Spinal cord (tissue), 10 donors: ENCODE measurements around the gene OAF. TPM values are rescaled to one million over a fixed set of nuclear protein-coding genes. Genes with fewer than 3 reads are reported as not detected.
A peak's percentile ranks its signal among the peaks of the same experiment; 100 is the strongest.
"Not testable (repeated sequence)": the region's sequence is repeated elsewhere in the genome, so short reads cannot be mapped to it uniquely, and the experiment has no call there.

Source experiments
- DNase-seq, 6 donors: peaks; one replicate each; pipeline versions ENCODE4 v3.0.0 to v3.0.0-alpha.2; 2013 to 2015; ENCODE audit warnings: low spot score in 6 of 6, low read depth in 4 of 6
- H3K27ac ChIP-seq: one replicate; pipeline ENCODE4 v1.5.1; 2013; ENCODE audit warnings: low read depth, low read length, control low read depth
- H3K27me3 ChIP-seq: one replicate; pipeline ENCODE4 v1.6.1; 2013; ENCODE audit warnings: low read length; ENCODE audit not compliant: control insufficient read depth, insufficient read depth
- H3K36me3 ChIP-seq: one replicate; pipeline ENCODE4 v1.6.1; 2013; ENCODE audit warnings: low read length; ENCODE audit not compliant: control insufficient read depth, insufficient read depth
- H3K4me1 ChIP-seq: one replicate; pipeline ENCODE4 v1.6.1; 2013; ENCODE audit warnings: low read length; ENCODE audit not compliant: control insufficient read depth, insufficient read depth
- H3K4me3 ChIP-seq: one replicate; pipeline ENCODE4 v1.5.1; 2013; ENCODE audit warnings: low read depth, low read length, control low read depth
- H3K9me3 ChIP-seq: one replicate; pipeline ENCODE4 v1.6.1; 2013; ENCODE audit warnings: low read length; ENCODE audit not compliant: control insufficient read depth, insufficient read depth
- WGBS: methylation state at CpG from one replicate; pipeline ENCODE4 v1.1.5; 2013; ENCODE audit warnings: missing lambda C conversion rate; ENCODE audit not compliant: insufficient coverage; 5-methylcytosine and 5-hydroxymethylcytosine counted together
- polyA plus RNA-seq, 2 donors: library from polyadenylated mRNA; unstranded; fragments of 120-200 nt; gene quantifications; one replicate each; pipeline ENCODE4 v1.2.1, GENCODE V29; 2013; ENCODE audit not compliant: insufficient read length in 2 of 2
- total RNA-seq, 2 donors: library from RNA; depleted of rRNA in 1 of 2; stranded (reverse); fragments of 120-200 nt in 1 of 2; fragments of >200 nt in 1 of 2; gene quantifications; one replicate each; pipeline versions ENCODE4 v1.2.3 to v1.2.4, GENCODE V29; 2013 to 2014
- donor health status: healthy.

The OAF gene
- total and polyA plus RNA-seq, 4 donors, result 9.3 to 37.5 (median 18.5) TPM

DNA sequence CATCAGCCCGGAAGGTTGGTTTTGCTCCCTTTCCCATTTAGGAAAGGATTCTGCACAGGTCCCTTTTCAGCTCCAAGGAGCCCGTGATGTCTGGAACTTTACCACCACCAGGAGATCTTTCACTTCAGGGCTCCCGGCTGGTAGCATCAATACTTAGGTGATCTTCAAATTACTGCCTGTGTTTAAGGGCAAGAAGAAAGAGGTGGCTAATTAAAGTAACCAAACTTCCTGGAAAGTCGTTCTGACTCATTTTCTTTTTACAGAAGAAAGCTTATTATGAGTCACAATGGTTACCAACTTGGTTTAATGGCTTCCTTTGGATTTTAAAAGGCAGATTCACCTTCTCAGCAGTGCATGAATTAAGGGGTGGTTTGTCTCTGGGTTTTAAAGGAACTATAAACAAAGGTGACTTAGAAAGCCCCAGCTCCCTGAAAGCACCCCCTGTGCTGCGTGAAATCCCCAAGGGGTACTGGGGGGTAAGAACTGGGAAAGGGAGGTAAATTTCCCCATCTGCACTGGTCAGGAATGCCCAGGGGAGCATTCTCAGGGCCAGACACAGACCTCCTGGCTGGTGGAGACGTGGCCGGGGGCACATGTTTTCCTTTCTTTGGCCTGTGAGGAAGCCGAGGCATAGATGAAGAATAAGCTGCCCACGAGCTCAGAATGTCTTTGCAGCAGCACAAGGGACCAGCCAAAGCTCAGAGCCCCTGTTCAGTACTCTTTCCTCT is 37.9 kb downstream of the OAF start:
- Histone ChIP-seq H3K4me3 (no peak overlapping the region), H3K27ac (no peak overlapping the region), H3K4me1 (no peaks in the 10 kb centered on the region), H3K9me3 (no peaks in the 10 kb centered on the region), H3K27me3 (peaks cover 5% of the 10 kb centered on the region), H3K36me3 (no peaks in the 10 kb centered on the region)
- DNase-seq, result no peak
- 45% methylated on average over 5 of the region's 9 CpGs for WGBS

GRCh38 chr11:120249279-120250262 is 38.7 kb downstream of the OAF start:
- DNase-seq, result no peak
- WGBS, result 92% methylated on average over 3 of the region's 8 CpGs
- H3K27ac ChIP-seq, result no peak overlapping the region
- H3K4me3 ChIP-seq, result no peak overlapping the region
- no peaks in the 10 kb centered on the region for H3K4me1 ChIP-seq
- peaks cover 5% of the 10 kb centered on the region for H3K27me3 ChIP-seq
- no peaks in the 10 kb centered on the region for H3K9me3 ChIP-seq
- no peaks in the 10 kb centered on the region for H3K36me3 ChIP-seq

GRCh38 chr11:120253377-120253776 is 42.5 kb downstream of the OAF start:
- H3K4me1 ChIP-seq, DNase-seq, H3K9me3 ChIP-seq, H3K27ac ChIP-seq, H3K4me3 ChIP-seq, H3K36me3 ChIP-seq: not testable (repeated sequence)
- peaks cover 13% of the 10 kb centered on the region for H3K27me3 ChIP-seq
- WGBS, result 94% methylated on average over 8 of the region's 13 CpGs

GRCh38 chr11:120254788-120255518 is 44.1 kb downstream of the OAF start:
- DNase-seq, result peak in 2 of 6 donors; percentile 81 to 82
- Histone ChIP-seq H3K4me1 (peaks cover 10% of the 10 kb centered on the region), H3K27me3 (peaks cover 9% of the 10 kb centered on the region), H3K4me3 (no peak overlapping the region), H3K36me3 (no peaks in the 10 kb centered on the region), H3K9me3 (no peaks in the 10 kb centered on the region), H3K27ac (no peak overlapping the region)
- 12% methylated on average over 12 of the region's 13 CpGs for WGBS

DNA sequence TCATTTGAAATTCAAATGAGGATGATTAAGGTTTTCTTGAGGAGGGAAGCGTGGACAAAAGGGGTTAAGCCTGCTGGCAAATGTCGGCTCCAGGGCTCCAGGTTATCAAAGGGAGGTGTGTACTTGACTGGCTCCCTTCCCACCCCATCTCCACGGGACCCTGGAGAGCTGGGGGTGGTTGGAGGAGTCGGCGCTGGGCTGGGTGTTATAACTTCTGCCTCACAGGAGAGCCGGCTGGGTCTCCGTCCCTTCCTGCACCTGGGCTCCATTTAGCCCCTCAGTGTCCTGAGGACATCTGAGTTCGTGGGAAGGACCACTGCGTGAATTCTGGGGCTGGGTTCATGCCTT is 44.7 kb downstream of the OAF start:
- peaks cover 9% of the 10 kb centered on the region for H3K27me3 ChIP-seq
- WGBS, result 0% methylated on average over 7 of the region's 9 CpGs

GRCh38 chr11:120256178-120256577 is 45.3 kb downstream of the OAF start:
- 74% methylated on average over 4 of the region's 4 CpGs for WGBS
- peaks cover 9% of the 10 kb centered on the region for H3K27me3 ChIP-seq
- peaks cover 10% of the 10 kb centered on the region for H3K4me1 ChIP-seq
- no peaks in the 10 kb centered on the region for H3K9me3 ChIP-seq
- no peak overlapping the region for H3K4me3 ChIP-seq
- DNase-seq, result no peak
- H3K36me3 ChIP-seq, result no peaks in the 10 kb centered on the region
- H3K27ac ChIP-seq, result no peak overlapping the region

More for the DNA sequence above, 44.7 kb downstream of the OAF start:
- Histone ChIP-seq H3K27ac (no peak overlapping the region), H3K4me1 (peaks cover 10% of the 10 kb centered on the region), H3K36me3 (no peaks in the 10 kb centered on the region), H3K9me3 (no peaks in the 10 kb centered on the region), H3K4me3 (no peak overlapping the region)
- DNase-seq, result no peak

- Histone ChIP-seq H3K36me3 (no peaks in the 10 kb centered on the region), H3K4me1 (peaks cover 10% of the 10 kb centered on the region), H3K27me3 (peaks cover 9% of the 10 kb centered on the region), H3K9me3 (no peaks in the 10 kb centered on the region), H3K27ac (no peak overlapping the region), H3K4me3 (no peak overlapping the region)
- no CpG with 5 or more reads among the region's 2 CpGs for WGBS
- DNase-seq, result no peak
These were observed 45.9 kb downstream of the OAF start for GRCh38 chr11:120256779-120257178.

- no peak overlapping the region for H3K4me3 ChIP-seq
- H3K27ac ChIP-seq, result no peak overlapping the region
- 97% methylated on average over 5 of the region's 9 CpGs for WGBS
- peaks cover 10% of the 10 kb centered on the region for H3K4me1 ChIP-seq
- DNase-seq, result no peak
- no peaks in the 10 kb centered on the region for H3K9me3 ChIP-seq
- no peaks in the 10 kb centered on the region for H3K36me3 ChIP-seq
- peaks cover 9% of the 10 kb centered on the region for H3K27me3 ChIP-seq
These were observed 46.5 kb downstream of the OAF start for GRCh38 chr11:120257346-120257745.

- Histone ChIP-seq H3K36me3 (no peaks in the 10 kb centered on the region), H3K27ac (no peak overlapping the region), H3K9me3 (no peaks in the 10 kb centered on the region), H3K4me1 (peaks cover 10% of the 10 kb centered on the region), H3K4me3 (no peak overlapping the region), H3K27me3 (peaks cover 9% of the 10 kb centered on the region)
- WGBS, result 100% methylated on average over 2 of the region's 3 CpGs
- DNase-seq, result no peak
These were observed 47.8 kb downstream of the OAF start for GRCh38 chr11:120258661-120259060.
